PC-9 (cell line): ENCODE data around the gene TMEM237.

Experiments
- EZH2 ChIP-seq: fragments of 200-600 bp; sonication (generic); IDR thresholded peaks from 2 replicates; pipeline ENCODE4 v1.8.0; 2017; ENCODE audit warnings: antibody characterized with exemption, low read depth
- TF ChIP-seq, protein P1 (sequence below): fragments of 200-600 bp; sonication (generic); conservative IDR thresholded peaks from 2 replicates; pipeline ENCODE4 v1.6.1; 2017; ENCODE audit warnings: mixed run types, antibody characterized with exemption, mild to moderate bottlenecking, moderate library complexity

DNA sequence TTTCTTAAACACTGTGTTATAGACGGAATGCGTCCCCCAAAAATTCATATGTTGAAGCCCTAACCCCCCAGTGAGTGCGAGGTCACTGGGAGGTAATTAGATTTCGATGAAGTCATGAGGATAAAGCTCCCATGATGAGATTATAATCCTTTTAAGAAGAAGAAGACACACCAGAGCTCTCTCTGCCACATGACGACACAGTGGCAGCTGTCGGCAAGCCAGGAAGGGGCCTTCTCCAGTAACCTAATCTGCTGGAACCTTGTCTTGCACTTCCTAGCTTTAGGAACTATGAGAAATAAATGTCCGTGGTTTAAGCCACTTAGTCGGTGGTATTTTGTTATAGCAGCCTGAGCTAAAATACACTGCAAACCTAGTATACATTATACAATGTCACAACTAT lies 12.3 kb downstream of the TMEM237 start:
- TF ChIP-seq, protein P1, sequence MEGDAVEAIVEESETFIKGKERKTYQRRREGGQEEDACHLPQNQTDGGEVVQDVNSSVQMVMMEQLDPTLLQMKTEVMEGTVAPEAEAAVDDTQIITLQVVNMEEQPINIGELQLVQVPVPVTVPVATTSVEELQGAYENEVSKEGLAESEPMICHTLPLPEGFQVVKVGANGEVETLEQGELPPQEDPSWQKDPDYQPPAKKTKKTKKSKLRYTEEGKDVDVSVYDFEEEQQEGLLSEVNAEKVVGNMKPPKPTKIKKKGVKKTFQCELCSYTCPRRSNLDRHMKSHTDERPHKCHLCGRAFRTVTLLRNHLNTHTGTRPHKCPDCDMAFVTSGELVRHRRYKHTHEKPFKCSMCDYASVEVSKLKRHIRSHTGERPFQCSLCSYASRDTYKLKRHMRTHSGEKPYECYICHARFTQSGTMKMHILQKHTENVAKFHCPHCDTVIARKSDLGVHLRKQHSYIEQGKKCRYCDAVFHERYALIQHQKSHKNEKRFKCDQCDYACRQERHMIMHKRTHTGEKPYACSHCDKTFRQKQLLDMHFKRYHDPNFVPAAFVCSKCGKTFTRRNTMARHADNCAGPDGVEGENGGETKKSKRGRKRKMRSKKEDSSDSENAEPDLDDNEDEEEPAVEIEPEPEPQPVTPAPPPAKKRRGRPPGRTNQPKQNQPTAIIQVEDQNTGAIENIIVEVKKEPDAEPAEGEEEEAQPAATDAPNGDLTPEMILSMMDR: no peak
- TF ChIP-seq EZH2: no peak
